Stimulated activated CD4-positive, alpha-beta T cell treated with anti-CD3 and anti-CD28 coated beads, Interleukin-4, amount 100 ng/mL, for 1 hour (primary cell): Measurements from ENCODE around the gene MSLN.
"Not testable (repeated sequence)": the region's sequence is repeated elsewhere in the genome, so short reads cannot be mapped to it uniquely, and the experiment has no call there.

Experiments used
- DNase-seq: peaks from one replicate; pipeline ENCODE4 v3.0.0-alpha.2; 2020

The MSLN gene

DNA sequence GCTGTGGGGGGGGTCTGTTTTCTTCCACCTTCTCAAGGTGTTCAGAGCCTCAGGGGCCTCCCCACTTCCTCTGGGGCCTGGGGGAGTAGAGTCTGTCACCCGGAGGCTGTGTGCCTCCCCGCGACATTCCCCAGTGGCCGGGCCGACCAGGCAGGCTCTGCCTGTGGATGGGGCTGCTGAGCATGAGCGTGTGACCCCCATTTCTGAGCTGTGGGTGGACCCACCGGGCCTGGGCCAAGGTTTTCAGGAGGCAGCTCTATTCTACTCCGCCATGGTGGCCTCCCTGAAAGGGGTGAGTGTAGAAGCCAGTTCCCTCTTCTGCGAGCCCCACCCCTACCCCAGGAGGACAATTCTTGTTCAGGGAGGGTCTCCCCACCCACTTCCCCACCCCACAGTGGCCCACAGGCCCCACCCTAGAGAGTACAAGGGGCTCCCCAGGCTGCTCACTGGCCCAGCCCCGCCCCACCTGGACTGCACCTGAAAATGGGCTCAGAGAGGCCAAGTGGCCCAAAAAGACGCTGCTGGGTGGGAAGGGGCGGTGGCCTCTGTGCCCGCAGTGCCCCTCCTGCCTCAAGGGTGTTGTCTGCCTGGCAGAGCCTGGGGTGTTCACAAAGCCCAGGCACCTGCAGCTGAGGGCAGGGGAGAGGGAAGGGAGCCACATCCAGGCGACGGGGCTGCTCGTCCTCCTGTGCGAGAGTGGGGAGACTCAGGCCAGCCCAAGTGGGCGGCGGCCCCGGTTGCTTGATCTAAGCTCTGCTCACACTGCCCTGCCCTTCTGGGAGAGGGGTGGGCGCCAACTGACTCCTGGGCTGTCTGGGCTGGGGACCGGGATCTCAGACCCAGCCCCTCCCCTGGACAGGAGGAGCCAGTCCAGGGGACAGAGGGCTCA lies 1.3 kb downstream of the MSLN start:
- no peak for DNase-seq

DNA sequence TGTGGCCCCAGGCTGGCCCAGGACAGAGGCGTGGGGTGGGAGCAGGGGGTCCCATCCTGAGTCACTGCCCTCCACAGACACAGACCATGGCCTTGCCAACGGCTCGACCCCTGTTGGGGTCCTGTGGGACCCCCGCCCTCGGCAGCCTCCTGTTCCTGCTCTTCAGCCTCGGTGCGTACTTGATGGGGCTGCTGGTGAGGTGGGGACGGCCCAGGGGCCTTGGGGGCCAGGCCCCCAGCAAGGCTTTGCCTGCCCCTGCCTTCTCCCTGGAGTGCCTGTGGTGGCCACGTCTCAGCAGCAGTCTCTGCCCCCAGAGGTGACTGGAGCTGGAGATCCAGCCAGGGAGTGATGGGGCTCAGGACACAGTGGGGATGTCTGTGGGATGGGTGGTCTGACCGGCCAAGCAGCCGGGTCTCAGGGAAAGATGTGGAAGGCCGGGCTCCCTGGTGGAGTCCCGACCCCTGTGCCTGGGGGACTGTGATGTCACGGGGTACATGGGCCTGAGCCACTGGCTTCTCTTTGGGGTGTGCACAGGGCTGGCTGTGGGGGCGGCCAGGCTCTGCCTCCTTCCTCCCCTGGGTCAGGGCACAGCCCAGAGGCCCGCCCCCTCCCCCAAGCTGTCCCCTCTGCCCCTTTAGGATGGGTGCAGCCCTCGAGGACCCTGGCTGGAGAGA lies 2.2 kb downstream of the MSLN start:
- no peak for DNase-seq

DNA sequence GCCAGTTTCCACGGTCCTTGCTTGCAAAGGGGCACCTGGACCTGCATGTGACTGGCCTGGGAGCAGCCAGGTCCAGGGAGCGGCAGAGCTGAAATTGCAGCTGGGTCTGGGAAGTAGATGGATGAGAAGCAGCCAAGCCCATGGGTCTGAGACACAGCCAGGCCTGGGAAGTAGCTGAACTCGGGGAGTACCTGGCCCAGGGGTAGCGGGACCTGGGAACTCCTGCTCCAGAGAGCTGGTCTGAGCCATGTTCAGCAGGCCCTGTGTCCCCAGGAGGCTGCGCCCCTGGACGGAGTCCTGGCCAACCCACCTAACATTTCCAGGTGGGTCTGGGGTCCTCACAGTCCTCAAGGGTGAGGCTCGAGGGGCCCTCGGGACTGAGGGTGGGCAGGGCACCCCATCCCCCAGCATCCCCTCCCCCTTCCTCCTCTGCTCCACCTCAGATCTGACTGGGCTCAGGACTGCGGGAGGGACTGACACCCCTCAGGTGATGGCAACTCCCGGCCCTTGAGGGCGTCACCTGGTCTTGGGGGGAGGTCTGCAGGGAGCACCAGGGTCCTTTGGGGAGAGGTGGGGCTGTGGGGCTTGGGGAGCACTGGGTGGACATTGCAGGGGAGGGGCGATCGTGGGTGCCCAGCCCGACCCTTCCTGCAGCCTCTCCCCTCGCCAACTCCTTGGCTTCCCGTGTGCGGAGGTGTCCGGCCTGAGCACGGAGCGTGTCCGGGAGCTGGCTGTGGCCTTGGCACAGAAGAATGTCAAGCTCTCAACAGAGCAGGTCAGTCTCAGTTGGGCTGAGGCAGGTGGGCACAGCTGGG lies 3.0 kb downstream of the MSLN start:
- DNase-seq = no peak

DNA sequence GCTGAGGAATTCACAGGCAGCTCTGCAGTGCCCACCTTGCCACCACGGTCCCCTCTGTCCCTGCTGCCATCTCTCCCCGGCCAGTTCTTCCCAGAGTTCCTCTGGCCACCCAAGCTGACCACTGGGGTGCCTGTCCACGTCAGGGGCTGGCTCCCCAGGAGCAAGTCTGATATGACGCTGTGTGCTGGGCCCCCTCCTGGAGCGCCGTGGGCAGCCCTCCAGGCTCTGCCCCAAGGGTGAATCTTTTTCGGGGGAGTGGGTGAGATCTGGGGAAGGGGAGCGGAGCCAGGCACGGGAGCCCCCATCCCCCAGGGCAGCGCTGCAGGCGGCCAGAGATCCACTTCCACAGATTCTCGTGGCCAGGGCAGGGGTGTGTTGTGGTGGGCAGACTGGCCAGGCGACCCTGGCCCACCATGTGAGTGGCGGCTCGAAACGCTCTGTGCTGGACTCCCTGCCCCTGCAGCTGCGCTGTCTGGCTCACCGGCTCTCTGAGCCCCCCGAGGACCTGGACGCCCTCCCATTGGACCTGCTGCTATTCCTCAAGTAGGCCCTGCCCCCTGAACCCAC lies 3.7 kb downstream of the MSLN start:
- no peak for DNase-seq

DNA sequence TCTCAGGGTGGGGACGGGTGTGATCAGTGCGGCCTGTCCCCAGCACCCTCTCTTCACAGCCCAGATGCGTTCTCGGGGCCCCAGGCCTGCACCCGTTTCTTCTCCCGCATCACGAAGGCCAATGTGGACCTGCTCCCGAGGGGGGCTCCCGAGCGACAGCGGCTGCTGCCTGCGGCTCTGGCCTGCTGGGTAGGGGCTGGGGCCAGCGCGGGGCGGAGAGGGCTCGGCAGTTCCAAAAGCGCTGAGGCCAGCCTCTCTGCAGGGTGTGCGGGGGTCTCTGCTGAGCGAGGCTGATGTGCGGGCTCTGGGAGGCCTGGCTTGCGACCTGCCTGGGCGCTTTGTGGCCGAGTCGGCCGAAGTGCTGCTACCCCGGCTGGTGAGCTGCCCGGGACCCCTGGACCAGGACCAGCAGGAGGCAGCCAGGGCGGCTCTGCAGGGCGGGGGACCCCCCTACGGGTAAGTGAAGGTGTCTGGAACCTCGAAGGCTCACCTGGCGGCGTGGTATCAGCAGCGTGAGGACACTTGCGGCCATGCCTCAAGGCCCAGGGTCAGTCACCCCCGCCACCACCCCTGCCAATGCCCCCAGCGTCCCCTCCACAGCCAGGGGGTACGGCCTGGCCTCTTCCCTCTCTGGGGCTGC lies 4.4 kb downstream of the MSLN start:
- no peak for DNase-seq

DNA sequence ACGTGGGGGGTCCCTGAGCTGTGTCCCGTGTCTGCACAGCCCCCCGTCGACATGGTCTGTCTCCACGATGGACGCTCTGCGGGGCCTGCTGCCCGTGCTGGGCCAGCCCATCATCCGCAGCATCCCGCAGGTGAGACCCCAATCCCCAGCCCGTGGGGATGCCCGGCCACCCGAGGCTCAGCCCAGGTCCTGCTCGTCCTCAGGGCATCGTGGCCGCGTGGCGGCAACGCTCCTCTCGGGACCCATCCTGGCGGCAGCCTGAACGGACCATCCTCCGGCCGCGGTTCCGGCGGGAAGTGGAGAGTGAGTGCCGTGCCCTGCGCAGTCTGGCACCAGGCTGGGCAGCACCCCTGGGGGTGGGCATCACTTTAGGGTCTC lies 4.9 kb downstream of the MSLN start:
- DNase-seq = no peak

DNA sequence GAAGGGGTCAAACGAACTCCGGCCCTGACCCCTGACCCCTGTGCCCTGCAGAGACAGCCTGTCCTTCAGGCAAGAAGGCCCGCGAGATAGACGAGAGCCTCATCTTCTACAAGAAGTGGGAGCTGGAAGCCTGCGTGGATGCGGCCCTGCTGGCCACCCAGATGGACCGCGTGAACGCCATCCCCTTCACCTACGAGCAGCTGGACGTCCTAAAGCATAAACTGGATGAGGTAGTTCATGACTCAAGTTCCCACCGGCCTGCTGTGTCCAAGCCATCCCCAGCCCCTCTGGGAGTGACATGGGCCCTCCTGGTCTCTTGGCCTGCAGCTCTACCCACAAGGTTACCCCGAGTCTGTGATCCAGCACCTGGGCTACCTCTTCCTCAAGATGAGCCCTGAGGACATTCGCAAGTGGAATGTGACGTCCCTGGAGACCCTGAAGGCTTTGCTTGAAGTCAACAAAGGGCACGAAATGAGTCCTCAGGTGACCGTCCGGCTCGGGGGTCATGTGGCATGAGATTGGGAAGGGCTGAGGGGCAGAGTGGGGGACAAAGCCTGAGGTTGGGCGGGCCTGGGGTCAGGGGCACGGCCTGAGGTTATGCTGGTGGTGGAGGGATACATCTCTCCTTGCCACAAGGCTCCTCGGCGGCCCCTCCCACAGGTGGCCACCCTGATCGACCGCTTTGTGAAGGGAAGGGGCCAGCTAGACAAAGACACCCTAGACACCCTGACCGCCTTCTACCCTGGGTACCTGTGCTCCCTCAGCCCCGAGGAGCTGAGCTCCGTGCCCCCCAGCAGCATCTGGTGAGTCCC lies 5.7 kb downstream of the MSLN start:
- no peak for DNase-seq

DNA sequence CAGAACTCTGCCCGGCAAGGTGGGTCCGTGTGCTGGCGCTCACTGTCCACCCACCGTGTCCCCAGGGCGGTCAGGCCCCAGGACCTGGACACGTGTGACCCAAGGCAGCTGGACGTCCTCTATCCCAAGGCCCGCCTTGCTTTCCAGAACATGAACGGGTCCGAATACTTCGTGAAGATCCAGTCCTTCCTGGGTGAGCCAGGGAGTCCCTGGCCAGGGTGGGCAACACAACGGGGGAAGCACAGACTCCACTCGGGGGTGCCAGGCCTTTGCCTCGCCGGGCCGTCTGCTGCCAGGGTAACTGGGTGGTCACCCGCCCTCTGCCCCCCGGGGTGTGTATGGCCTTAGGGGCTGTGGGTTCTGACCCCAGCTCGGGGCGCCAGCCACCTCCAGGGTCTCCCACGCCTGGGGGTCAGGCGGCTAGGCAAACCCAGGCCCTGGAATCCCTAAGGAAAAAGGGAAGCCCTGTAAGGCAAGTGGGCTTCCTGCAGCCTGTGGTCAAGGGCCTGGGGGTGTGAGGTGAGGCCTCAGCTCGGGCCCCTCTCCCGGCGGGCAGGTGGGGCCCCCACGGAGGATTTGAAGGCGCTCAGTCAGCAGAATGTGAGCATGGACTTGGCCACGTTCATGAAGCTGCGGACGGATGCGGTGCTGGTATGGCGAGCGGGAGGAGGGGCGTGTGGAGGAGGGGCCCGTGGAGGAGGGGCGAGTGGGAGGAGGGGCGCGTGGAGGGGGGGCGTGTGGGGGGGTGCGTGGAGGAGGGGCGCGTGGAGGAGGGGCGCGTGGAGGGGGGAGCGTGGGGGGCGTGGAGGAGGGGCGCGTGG lies 6.5 kb downstream of the MSLN start:
- DNase-seq = no peak

DNA sequence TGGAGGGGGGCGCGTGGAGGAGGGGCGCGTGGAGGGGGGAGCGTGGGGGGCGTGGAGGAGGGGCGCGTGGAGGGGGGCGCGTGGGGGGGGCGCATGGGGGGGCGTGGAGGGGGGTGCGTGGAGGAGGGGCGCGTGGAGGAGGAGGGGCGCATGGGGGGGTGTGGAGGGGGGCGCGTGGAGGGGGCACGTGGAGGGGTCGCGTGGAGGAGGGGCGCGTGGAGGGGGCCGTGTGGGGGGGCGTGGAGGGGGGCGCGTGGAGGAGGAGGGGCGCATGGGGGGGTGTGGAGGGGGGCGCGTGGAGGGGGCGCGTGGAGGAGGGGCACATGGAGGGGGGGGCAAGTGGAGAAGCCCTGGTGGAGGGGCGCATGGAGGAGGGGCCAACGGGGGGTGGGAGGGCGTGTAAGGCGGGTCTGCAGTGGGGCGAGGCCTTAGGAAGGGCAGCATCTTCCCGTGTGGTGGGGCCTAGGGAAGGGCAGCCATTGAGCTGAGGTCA lies 7.3 kb downstream of the MSLN start:
- DNase-seq = no peak

DNA sequence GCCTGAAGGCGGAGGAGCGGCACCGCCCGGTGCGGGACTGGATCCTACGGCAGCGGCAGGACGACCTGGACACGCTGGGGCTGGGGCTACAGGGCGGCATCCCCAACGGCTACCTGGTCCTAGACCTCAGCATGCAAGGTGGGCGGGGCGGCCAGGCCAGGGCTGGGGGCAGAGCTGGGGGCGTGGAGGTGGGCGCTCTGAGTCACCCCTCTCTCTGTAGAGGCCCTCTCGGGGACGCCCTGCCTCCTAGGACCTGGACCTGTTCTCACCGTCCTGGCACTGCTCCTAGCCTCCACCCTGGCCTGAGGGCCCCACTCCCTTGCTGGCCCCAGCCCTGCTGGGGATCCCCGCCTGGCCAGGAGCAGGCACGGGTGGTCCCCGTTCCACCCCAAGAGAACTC lies 7.9 kb downstream of the MSLN start:
- no peak for DNase-seq

DNA sequence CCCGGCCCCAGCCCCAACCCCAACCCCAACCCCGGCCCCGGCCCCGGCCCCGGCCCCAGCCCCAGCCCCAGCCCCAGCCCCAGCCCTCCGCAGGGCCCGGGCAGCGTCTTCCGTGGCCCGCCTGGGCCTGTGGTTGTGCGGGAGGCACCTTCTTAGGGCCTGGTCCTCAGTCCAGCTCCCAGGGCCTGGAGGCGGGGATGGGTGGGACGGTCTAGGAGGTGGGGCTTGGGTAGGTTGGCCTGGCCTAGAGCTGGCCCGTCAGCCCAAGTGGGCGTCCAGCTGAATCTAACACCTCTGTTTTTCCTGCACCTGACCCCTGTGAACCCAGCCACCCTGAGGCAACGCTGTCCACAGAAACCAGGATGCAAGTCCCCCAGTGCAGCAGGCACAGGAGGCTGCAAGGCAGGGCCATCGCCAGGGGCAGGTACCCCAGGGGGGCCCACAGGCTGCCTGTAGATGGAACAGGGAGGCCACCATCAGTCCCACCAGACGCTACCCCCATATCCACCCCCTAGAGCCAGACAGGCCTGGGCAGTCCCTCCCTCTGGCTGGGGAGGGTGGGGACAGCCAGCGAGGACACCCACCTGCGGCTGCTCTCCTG lies 8.8 kb downstream of the MSLN start:
- DNase-seq = no peak

DNA sequence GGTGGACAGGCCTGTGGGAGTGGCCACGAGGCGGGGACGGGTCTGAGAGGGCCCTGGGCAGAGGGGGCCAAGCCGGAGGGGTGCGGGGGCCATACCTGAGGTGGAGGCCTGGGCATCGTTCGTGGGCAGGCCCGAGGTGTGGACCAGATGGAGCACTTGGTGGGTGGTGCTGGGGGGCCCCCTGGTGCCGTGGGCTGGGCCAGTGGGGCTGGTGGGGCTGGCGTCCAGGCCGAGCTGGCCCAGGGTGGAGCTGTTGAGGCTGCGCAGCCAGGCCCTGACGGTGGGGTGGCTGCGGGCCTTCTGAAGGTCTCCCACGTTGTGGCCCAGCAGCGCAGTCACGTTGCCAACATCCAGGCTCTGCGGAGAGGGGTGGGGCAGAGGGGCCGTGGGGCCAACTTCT lies 9.4 kb downstream of the MSLN start:
- DNase-seq = no peak

DNA sequence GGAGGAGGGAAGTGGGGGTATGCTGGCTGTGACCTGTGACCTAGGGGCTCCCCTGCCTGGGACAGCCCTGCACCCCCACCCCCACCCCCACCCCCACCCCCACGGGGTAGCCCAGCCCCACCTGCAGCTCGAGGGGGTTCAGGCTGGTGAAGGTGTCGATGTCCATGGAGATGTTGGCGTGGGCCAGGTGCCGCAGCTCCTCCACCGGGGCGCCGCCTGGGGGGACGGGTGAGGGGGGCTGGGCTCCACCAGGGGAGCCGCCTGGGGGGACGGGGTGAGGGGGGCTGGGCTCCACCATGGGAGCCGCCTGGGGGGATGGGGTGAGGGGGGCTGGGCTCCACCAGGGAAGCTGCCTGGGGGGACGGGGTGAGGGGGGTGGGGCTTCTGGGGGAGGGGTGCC lies 9.9 kb downstream of the MSLN start:
- DNase-seq = no peak

DNA sequence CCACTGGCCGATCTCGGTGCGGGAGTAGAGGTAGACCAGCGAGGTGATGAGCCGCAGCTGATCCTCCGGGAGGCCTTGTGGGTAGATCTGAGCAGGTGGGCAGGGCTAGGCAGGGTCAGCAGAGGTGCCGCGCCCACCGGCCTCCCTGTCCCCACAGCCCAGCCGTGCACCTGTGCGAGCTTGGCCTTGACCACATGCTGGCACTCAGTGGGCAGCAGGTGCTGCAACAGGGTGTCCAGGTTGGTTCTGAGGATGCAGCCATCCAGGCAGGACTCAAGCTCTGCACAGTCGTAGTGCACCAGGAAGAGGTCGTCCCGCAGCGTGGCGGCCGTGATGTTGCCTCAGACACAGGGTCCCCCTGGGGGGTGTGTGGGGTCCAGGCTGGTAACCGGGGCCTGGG lies 12.4 kb downstream of the MSLN start:
- no peak for DNase-seq

DNA sequence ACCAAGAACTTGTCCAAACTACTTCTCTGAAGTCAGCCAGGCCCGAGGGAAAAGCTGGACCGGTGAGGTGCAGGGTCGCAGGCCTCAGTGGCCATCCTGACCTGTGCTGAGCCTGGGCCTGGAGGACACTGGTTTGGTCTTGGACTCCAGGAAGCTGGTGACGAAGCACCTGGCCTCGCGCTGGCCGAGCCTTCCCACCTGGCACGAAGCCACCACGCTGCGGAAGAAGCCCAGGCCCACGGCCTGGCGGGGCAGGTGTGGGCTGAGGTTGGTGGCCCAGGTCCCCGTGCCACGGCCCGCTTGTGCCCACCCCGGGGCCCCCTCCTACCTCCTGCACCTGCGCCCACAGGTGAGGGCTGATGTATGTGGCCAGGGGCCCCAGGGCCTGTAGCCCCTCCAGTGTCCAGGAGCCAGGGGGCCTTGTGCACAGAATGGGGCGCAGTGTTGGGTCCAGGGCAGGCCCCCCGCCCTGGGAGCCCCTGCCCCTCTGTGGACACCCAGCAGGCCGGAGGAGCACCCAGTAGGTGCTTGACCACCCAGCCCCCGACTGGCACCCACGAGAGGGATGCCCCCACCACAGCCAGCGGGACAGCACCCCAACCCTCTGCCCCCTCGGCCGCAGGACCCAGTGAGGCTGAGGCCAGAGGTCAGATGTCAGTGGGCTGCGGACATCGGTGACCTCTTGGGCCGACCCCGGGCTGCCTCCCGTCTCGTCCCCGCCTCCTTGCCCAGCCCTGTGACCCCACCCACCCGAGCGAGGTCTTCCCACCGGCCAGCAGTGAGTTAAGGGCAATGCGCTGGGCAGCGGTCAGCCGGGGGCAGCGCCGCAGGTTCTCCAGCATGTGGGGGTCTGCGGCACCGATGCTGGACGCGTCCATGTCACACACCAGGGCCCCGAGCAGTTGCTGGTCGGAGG lies 13.8 kb downstream of the MSLN start:
- no peak for DNase-seq

DNA sequence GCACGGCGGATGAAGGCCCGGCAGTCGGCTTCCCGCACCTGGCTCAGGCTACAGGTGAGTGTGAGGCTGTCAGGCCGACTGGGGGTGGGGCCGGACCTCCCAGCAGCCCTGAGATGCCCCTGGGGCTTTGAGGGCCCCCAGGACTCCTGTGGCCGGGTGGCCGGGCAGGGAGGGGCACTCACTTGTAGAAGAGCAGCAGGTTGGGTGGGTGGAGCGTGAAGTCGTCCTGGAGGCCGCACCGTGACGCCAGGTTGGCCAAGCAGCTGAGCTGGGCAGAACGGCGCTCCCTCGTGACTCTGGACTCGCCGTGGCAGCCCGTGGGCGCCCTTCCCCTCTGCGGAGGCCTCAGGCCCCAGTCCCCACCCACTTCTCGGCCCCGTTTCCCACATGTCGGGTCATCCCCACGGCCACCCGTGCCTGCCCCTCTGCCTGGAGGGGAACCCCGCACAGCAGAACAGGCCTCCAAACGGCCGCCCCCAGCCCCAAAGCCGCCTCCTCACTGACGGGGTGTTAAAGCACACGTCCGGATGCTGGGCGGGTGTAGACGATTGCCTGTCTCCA lies 14.8 kb downstream of the MSLN start:
- DNase-seq = no peak

DNA sequence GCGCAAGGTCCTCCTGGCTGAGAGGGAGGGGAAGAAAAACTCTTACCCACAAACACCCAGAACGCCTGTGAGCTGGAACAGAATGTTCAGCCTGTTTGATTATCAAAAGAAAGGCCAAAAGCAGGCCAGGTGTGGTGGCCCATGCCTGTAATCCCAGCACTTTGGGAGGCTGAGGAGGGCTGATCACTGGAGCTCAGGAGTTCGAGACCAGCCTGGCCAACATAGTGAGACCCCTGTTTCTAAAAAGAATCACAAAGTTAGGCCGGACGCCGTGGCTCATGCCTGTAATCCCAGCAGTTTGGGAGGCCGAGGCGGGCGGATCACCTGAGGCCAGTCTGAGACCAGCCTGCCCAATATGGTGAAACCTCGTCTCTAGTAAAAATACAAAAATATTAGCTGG lies 15.8 kb downstream of the MSLN start:
- not testable (repeated sequence) for DNase-seq

DNA sequence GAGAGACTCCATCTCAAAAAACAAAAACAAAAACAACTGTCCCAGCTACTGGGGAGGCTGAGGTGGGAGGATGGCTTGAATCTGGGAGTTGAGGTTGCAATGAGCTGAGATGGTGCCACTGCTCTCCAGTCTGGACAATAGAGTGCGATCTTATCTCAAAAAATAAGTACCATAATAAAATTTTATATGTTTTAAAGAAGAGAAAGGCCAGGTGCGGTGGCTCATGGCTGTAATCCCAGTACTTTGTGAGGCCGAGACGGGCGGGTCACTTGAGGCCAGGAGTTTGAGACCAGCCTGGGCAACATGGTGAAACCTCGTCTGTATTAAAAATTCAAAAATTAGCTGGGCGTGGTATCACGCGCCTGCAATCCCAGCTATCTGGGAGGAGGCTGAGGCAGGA lies 16.3 kb downstream of the MSLN start:
- DNase-seq = no peak

DNA sequence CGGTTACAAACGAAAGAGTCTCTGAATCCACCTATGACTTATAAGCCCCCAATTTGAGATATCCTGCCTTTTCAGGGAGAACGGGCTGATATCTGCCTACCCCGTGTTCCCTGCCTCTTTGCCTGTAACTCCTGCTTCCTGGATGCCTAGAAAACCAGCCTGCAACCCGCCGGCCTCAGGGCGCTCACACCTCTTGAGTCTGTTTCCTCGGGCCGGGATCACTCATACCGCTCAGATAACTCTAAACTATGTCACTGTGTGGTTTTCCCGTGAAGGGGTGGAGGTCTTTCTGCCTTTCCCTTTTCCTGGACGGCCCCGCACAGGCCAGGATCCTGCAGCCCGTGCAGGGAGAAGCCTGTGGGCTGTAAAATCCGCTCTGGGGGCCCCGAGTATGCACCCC lies 17.3 kb downstream of the MSLN start:
- no peak for DNase-seq
